ENCODE measurements around the gene LMTK2.

DNA sequence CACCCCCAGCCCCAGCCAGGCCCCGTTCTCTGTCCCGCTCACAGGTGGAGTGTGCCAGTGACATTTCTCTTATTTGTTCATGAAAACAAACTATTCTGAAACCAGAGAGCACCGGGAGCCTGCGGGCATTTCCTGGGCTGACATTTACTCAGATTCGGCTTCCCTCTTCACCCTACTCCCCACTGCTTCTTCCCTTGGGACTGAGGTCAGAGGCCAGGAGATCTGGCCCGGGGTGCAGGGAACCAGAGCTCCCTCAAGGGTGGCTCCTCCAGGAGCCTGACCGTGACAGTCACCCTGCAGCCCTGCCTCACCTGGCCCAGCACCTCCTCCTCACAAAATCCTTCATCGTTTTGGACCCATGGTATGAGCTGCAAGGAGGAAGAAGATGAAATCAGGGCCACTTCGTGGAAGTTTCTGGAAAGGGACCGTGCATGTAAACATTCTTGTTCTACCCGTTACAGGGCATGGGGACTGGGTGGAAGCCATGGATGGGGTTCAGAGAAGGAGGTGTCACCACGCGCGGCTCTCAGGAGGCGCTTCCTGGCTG is 116.8 kb downstream of the LMTK2 start:
- TF ChIP-seq POLR2A (IDR thresholded peaks at IDR 0.05; ENCODE audit: low read depth, low read length), result no peak
- TF ChIP-seq POLR2AphosphoS5 (IDR thresholded peaks at IDR 0.05; ENCODE audit: low read depth, low read length), result no peak
